H1 (cell line): ENCODE data around the gene ELP4. TPM values are rescaled to one million over a fixed set of nuclear protein-coding genes. Genes with fewer than 3 reads are reported as not detected.

Experiments used
- CTCF ChIA-PET: fragments of 300-600 bp; sonication (Branson Sonifier 250); formaldehyde crosslinking; loops from one replicate; lab custom pipeline; 2021; ENCODE audit not compliant: partially characterized antibody; lab: Charles Lee
- POLR2A ChIA-PET: fragments of 300-600 bp; sonication (Branson Sonifier 250); formaldehyde crosslinking; loops from one replicate; lab custom pipeline; 2021; ENCODE audit warnings: inconsistent platforms; ENCODE audit not compliant: partially characterized antibody; lab: Charles Lee
- DNase-seq, 2 experiments: peaks; one replicate each; pipeline versions ENCODE4 v3.0.0 to v3.0.0-alpha.2; 2010 to 2022; ENCODE audit warnings: low spot score in 2 of 2, low read depth in 1 of 2, mixed read lengths in 1 of 2
- FAIRE-seq: peaks from 2 replicates; lab custom pipeline; 2011; peaks lifted over from hg19 to GRCh38; lab: Jason Lieb, UNC
- H2AFZ ChIP-seq: 2 replicates; pipeline ENCODE4 v1.8.1; 2012; ENCODE audit warnings: low read length, inconsistent platforms
- H2AK5ac ChIP-seq: 2 replicates; pipeline ENCODE4 v1.6.1; 2013; ENCODE audit warnings: low read depth, low read length
- H2BK120ac ChIP-seq: replicated peaks from 2 replicates; pipeline ENCODE3; 2013; ENCODE audit warnings: low read depth, low read length, inconsistent platforms
- H2BK12ac ChIP-seq: 2 replicates; pipeline ENCODE4 v1.6.1; 2013; ENCODE audit warnings: low read depth, low read length
- H2BK15ac ChIP-seq: 2 replicates; pipeline ENCODE4 v1.6.1; 2013; ENCODE audit warnings: low read length
- H2BK20ac ChIP-seq: 2 replicates; pipeline ENCODE4 v1.6.1; 2013; ENCODE audit warnings: low read length
- H2BK5ac ChIP-seq: 2 replicates; pipeline ENCODE4 v1.6.1; 2013; ENCODE audit warnings: low read depth, low read length
- H3K14ac ChIP-seq: 2 replicates; pipeline ENCODE4 v1.6.1; 2013; ENCODE audit warnings: inconsistent platforms; ENCODE audit not compliant: insufficient read length
- H3K18ac ChIP-seq: 2 replicates; pipeline ENCODE4 v1.6.1; 2013; ENCODE audit warnings: low read length; ENCODE audit errors: extremely low read depth
- H3K23ac ChIP-seq: 2 replicates; pipeline ENCODE4 v1.6.1; 2013; ENCODE audit warnings: inconsistent platforms; ENCODE audit not compliant: insufficient read length
- H3K23me2 ChIP-seq: 2 replicates; pipeline ENCODE4 v1.6.1; 2013; ENCODE audit warnings: low read depth, low read length
- H3K27ac ChIP-seq: 2 replicates; pipeline ENCODE4 v1.6.1; 2011; ENCODE audit warnings: low read depth, low read length, inconsistent platforms
- H3K27me3 ChIP-seq, 4 experiments: replicated peaks in 1 of 4; 1 replicate in 1 of 4; 2 replicates in 3 of 4; pipeline versions ENCODE4 v1.6.1 to v1.8.1; 2011 to 2013; ENCODE audit warnings: low read length in 3 of 4, mild to moderate bottlenecking in 3 of 4, inconsistent platforms in 2 of 4, mixed read lengths in 2 of 4, moderate library complexity in 1 of 4; ENCODE audit not compliant: control insufficient read depth in 3 of 4, insufficient read depth in 3 of 4; ENCODE audit errors: extremely low read depth in 1 of 4
- H3K36me3 ChIP-seq, 4 experiments: 2 replicates each; pipeline versions ENCODE4 v1.6.1 to v1.8.1; 2011 to 2013; ENCODE audit warnings: mild to moderate bottlenecking in 4 of 4, low read length in 3 of 4, moderate library complexity in 2 of 4, control low read depth in 1 of 4, inconsistent platforms in 1 of 4; ENCODE audit not compliant: insufficient read depth in 4 of 4, control insufficient read depth in 2 of 4
- H3K4ac ChIP-seq: replicated peaks from 2 replicates; pipeline ENCODE3; 2013; ENCODE audit warnings: low read length, low read depth, mixed read lengths, inconsistent platforms; ENCODE audit not compliant: insufficient read length
- H3K4me1 ChIP-seq, 4 experiments: replicated peaks in 1 of 4; 1 replicate in 1 of 4; 2 replicates in 3 of 4; pipeline versions ENCODE4 v1.6.1 to v1.8.1; 2011 to 2013; ENCODE audit warnings: low read length in 3 of 4, inconsistent platforms in 2 of 4, mixed read lengths in 1 of 4; ENCODE audit not compliant: insufficient read depth in 4 of 4, control insufficient read depth in 3 of 4
- H3K4me2 ChIP-seq, 2 experiments: 2 replicates each; pipeline versions ENCODE4 v1.6.1 to v1.8.1; 2011 to 2013; ENCODE audit warnings: low read depth in 2 of 2, low read length in 2 of 2, control low read depth in 1 of 2, inconsistent platforms in 1 of 2, mild to moderate bottlenecking in 1 of 2; ENCODE audit not compliant: insufficient read depth in 1 of 2
- H3K4me3 ChIP-seq, 4 experiments: fragments of 200-600, 300-600 bp in 1 of 4; sonication (generic), shearing (Covaris generic), sonication (Bioruptor Twin) in 1 of 4; 2 replicates each; pipeline versions ENCODE4 v1.5.1 to v1.8.1; 2011 to 2016; ENCODE audit warnings: low read length in 4 of 4, low read depth in 3 of 4, control low read depth in 2 of 4, inconsistent platforms in 2 of 4, mild to moderate bottlenecking in 2 of 4, mixed read lengths in 1 of 4, moderate library complexity in 1 of 4; ENCODE audit not compliant: insufficient read depth in 2 of 4; ENCODE audit errors: extremely low read depth in 1 of 4
- H3K56ac ChIP-seq: replicated peaks from 2 replicates; pipeline ENCODE3; 2013; ENCODE audit warnings: low read depth, mild to moderate bottlenecking, mixed read lengths, low read length, inconsistent platforms; ENCODE audit not compliant: insufficient read length
- H3K79me1 ChIP-seq: 2 replicates; pipeline ENCODE4 v1.6.1; 2013; ENCODE audit warnings: low read depth, low read length, control low read depth
- H3K79me2 ChIP-seq, 2 experiments: 2 replicates each; pipeline versions ENCODE4 v1.6.1 to v1.8.1; 2012 to 2013; ENCODE audit warnings: low read length in 2 of 2, mild to moderate bottlenecking in 2 of 2, inconsistent platforms in 1 of 2; ENCODE audit not compliant: insufficient read depth in 2 of 2, control insufficient read depth in 1 of 2
- H3K9ac ChIP-seq, 4 experiments: replicated peaks in 1 of 4; 1 replicate in 1 of 4; 2 replicates in 3 of 4; pipeline versions ENCODE4 v1.6.1 to v1.8.1; 2011 to 2013; ENCODE audit warnings: low read depth in 3 of 4, low read length in 3 of 4, control low read depth in 2 of 4, mild to moderate bottlenecking in 2 of 4, moderate library complexity in 2 of 4, inconsistent platforms in 1 of 4; ENCODE audit errors: extremely low read depth in 1 of 4
- H3K9me3 ChIP-seq, 2 experiments: 2 replicates each; pipeline versions ENCODE4 v1.6.1 to v1.8.1; 2012 to 2013; ENCODE audit warnings: mild to moderate bottlenecking in 2 of 2, moderate library complexity in 2 of 2, control low read depth in 1 of 2, inconsistent platforms in 1 of 2, low read depth in 1 of 2, low read length in 1 of 2, mixed read lengths in 1 of 2; ENCODE audit not compliant: insufficient read depth in 2 of 2
- H4K20me1 ChIP-seq, 2 experiments: replicated peaks in 1 of 2; 2 replicates each; pipeline versions ENCODE3 to v1.8.1; 2011 to 2013; ENCODE audit warnings: inconsistent platforms in 2 of 2, low read length in 2 of 2, mild to moderate bottlenecking in 1 of 2; ENCODE audit not compliant: insufficient read depth in 2 of 2, control insufficient read depth in 1 of 2
- H4K5ac ChIP-seq: 2 replicates; pipeline ENCODE4 v1.6.1; 2013; ENCODE audit warnings: low read length, low read depth, mixed read lengths, inconsistent platforms; ENCODE audit not compliant: insufficient read length
- H4K8ac ChIP-seq: 2 replicates; pipeline ENCODE4 v1.8.0; 2013; ENCODE audit warnings: mild to moderate bottlenecking, moderate library complexity, low read length, inconsistent platforms; ENCODE audit not compliant: insufficient read depth; ENCODE audit errors: extremely low read depth
- H4K91ac ChIP-seq: replicated peaks from 2 replicates; pipeline ENCODE3; 2013; ENCODE audit warnings: low read length, mixed read lengths, inconsistent platforms; ENCODE audit not compliant: insufficient read length
- MAFK ChIP-seq: IDR thresholded peaks from 2 replicates; pipeline ENCODE4 v1.6.1; 2012; ENCODE audit warnings: low read depth, mild to moderate bottlenecking, improper control_type of control experiment, low read length
- SIN3A ChIP-seq, 2 experiments: IDR thresholded peaks in 1 of 2; conservative IDR thresholded peaks in 1 of 2; 2 replicates each; pipeline ENCODE4 v1.6.1; 2011 to 2012; ENCODE audit warnings: low read length in 2 of 2, improper control_type of control experiment in 1 of 2, low read depth in 1 of 2, mild to moderate bottlenecking in 1 of 2
- TCF12 ChIP-seq: IDR thresholded peaks from 2 replicates; pipeline ENCODE4 v1.6.1; 2011; ENCODE audit warnings: low read depth, mild to moderate bottlenecking, low read length
- WGBS, 2 experiments: shearing (Covaris generic) in 1 of 2; methylation state at CpG; one replicate each; pipeline versions ENCODE4 v1.1.6 to v1.1.7; 2013 to 2015; ENCODE audit warnings: low lambda C conversion rate in 2 of 2, mixed read lengths in 2 of 2, inconsistent platforms in 1 of 2, low coverage in 1 of 2, missing lambda C conversion rate in 1 of 2; ENCODE audit not compliant: insufficient replicate concordance in 2 of 2, insufficient coverage in 1 of 2, insufficient read length in 1 of 2; ENCODE audit errors: extremely low coverage in 1 of 2, missing lambda C conversion rate in 1 of 2; 5-methylcytosine and 5-hydroxymethylcytosine counted together
- polyA plus RNA-seq, 7 experiments: library from polyadenylated mRNA; depleted of rRNA in 3 of 7; stranded (reverse) in 5 of 7; unstranded in 2 of 7; fragments of >200 nt in 5 of 7; fragments of 200-250 nt in 2 of 7; gene quantifications; 1 replicate in 5 of 7; 2 replicates in 1 of 7; 4 replicates in 1 of 7; pipeline versions ENCODE4 v1.2.1 to v1.2.3, GENCODE V29; 2011 to 2013; ENCODE audit warnings: missing spikeins in 2 of 7, mixed read lengths in 2 of 7
- total RNA-seq: library from RNA; stranded (reverse); fragmentation: NEBNext Ultra II Directional; extraction: Animal tissue kit (Norgen Biotek cat#: 25700); gene quantifications from 2 replicates; pipeline ENCODE4 v1.2.1, GENCODE V29; 2021

ELP4 gene
- total and polyA plus RNA-seq, 2 of the 8 experiments (the other 6 are each of a cell fraction or from before 2014, with no cell fraction given): 14.0 to 18.6 TPM

DNA sequence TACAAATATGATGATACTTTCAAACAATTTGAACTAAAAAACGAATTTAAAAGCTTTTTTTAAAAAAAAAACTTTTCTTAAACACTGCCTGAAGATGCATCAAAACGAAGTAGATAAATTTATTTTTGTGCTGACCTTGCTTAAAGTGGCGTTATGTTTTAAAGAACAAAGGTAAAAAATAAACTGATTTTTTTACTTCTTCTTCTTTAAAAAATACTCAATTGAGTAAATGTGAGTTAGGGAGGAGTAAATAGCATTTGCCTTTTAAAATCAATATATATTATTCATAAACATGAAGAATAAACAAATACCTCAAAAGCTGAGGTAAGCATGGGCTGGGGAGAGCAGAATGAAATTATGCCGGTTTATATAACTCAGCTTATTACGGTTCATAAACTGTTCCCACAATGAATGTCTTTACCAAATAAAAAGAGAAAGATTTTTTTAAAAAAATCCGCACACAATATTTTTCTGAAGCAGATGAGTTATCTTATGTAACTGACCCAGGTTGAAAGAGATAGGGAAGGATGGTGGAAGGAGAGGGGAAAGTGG, 292.5 kb downstream of the ELP4 start:
- no peaks in the 10 kb centered on the region for H3K79me1 ChIP-seq
- no peak overlapping the region for H2BK12ac ChIP-seq
- no peak overlapping the region for H4K8ac ChIP-seq
- no peaks in the 10 kb centered on the region for H3K79me2 ChIP-seq
- CTCF ChIA-PET: interaction anchor here (0.7 to 6.7 kb wide), 6 partner anchors 10 to 205 kb away, joined by 3 to 59 read pairs (median 4); no protein-coding TSS in a partner anchor
- no peak overlapping the region for H3K9ac ChIP-seq
- no peak overlapping the region for H3K27ac ChIP-seq
- H3K9me3 ChIP-seq: no peaks in the 10 kb centered on the region
- H2AFZ ChIP-seq: no peak overlapping the region
- TF ChIP-seq SIN3A (conservative IDR thresholded peaks at IDR 0.05 in 1 of 2, IDR thresholded peaks at IDR 0.05 in 1 of 2; ENCODE audit: low read depth in 1 of 2, low read length in 2 of 2) (no peak), TCF12 (0 out of 2 replicates have a peak, but pooled peaks have one; percentile 1), MAFK (peak; percentile 54; the same call in 1 of the 2 replicates)
- H4K91ac ChIP-seq: no peak overlapping the region
- no peak overlapping the region for H2BK20ac ChIP-seq
- H2BK120ac ChIP-seq: no peak overlapping the region
- FAIRE-seq (no peak), DNase-seq (no peak)
- no peak overlapping the region for H2BK15ac ChIP-seq
- H2AK5ac ChIP-seq: no peak overlapping the region
- no peak overlapping the region for H3K56ac ChIP-seq
- POLR2A ChIA-PET: interaction anchor here (1.5 kb wide), 1 partner anchor 10 kb away, joined by 5 read pairs; no protein-coding TSS in a partner anchor
- WGBS, 2 experiments: 15% methylated on average over 6 of the region's 6 CpGs; no CpG with 5 or more reads in 1 of the 2 experiments
- H3K14ac ChIP-seq: no peak overlapping the region
- peaks cover 7% of the 10 kb centered on the region; the same call in 1 of the 2 replicates for H3K23me2 ChIP-seq
- H3K4me1 ChIP-seq: peaks cover 24 to 40% (median 26%) of the 10 kb centered on the region in 4 experiments
- no peak overlapping the region for H2BK5ac ChIP-seq
- H3K23ac ChIP-seq: no peak overlapping the region
- no peak overlapping the region; a peak in 1 of 4 replicates for H3K4me2 ChIP-seq
- H3K27me3 ChIP-seq: peaks cover 86 to 100% (median 97%) of the 10 kb centered on the region in 4 experiments
- no peak overlapping the region for H3K4me3 ChIP-seq
- no peaks in the 10 kb centered on the region; a peak in 1 of 8 replicates for H3K36me3 ChIP-seq
- H4K20me1 ChIP-seq: peaks cover 2 to 31% of the 10 kb centered on the region in 2 experiments
- H3K4ac ChIP-seq: no peak overlapping the region
- no peak overlapping the region for H3K18ac ChIP-seq
- H4K5ac ChIP-seq: no peak overlapping the region
